Activated T-cell treated with anti-CD3 and anti-CD28 coated beads, Interleukin-2, amount 50 U/mL, for 24 hours (primary cell): ENCODE results near the gene FBXO30.

ENCODE experiments used
- DNase-seq: peaks from one replicate; pipeline ENCODE4 v3.0.0-alpha.2; 2020
- H3K27ac Mint-ChIP-seq: 2 replicates; pipeline ENCODE4 v1.8.0; 2020; ENCODE audit warnings: mild to moderate bottlenecking, mixed read lengths
- H3K27me3 Mint-ChIP-seq: 2 replicates; pipeline ENCODE4 v1.8.0; 2020; ENCODE audit warnings: mixed read lengths
- H3K36me3 Mint-ChIP-seq: 2 replicates; pipeline ENCODE4 v1.8.0; 2020; ENCODE audit warnings: low read depth, mixed read lengths
- H3K4me1 Mint-ChIP-seq: 2 replicates; pipeline ENCODE4 v1.8.0; 2020; ENCODE audit warnings: low read depth, mixed read lengths
- H3K4me3 Mint-ChIP-seq: 2 replicates; pipeline ENCODE4 v1.8.0; 2020; ENCODE audit warnings: mild to moderate bottlenecking, moderate library complexity, mixed read lengths
- H3K9me3 Mint-ChIP-seq: 2 replicates; pipeline ENCODE4 v1.8.0; 2020; ENCODE audit warnings: mixed read lengths

FBXO30 gene

DNA sequence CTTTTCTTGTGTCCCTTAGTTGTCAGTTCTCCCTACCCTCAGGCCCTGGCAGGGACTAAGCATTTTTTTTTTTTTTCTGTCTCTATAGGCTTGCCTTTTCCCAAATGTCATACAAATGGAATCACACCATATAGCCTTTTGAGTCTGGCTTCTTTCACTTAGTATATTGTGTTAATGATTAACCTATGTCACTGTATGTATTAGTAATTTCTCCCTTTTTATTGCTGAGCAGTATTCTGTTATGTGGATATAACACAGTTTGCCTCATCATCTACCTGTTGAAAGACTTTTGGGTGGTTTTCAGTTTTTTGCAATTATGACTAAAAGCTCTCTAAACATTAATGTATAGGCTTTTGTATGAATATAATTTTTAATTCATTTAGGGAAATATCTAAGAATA is 16.0 kb upstream of the FBXO30 start:
- Mint-ChIP-seq H3K27me3 (no peaks in the 10 kb centered on the region), H3K4me1 (peaks cover 3% of the 10 kb centered on the region), H3K36me3 (peaks cover 2% of the 10 kb centered on the region), H3K4me3 (no peak overlapping the region), H3K27ac (no peak overlapping the region), H3K9me3 (no peaks in the 10 kb centered on the region)
- no peak for DNase-seq

- Mint-ChIP-seq H3K36me3 (peaks cover 2% of the 10 kb centered on the region), H3K9me3 (no peaks in the 10 kb centered on the region), H3K27me3 (no peaks in the 10 kb centered on the region), H3K4me1 (peaks cover 3% of the 10 kb centered on the region), H3K27ac (no peak overlapping the region), H3K4me3 (no peak overlapping the region)
- no peak for DNase-seq
Observed at GRCh38 chr6:145829950-145830349, 15.4 kb upstream of the FBXO30 start.

- DNase-seq, result no peak
- Mint-ChIP-seq H3K36me3 (peaks cover 2% of the 10 kb centered on the region), H3K9me3 (no peaks in the 10 kb centered on the region), H3K27ac (no peak overlapping the region), H3K4me3 (no peak overlapping the region), H3K27me3 (no peaks in the 10 kb centered on the region), H3K4me1 (peaks cover 3% of the 10 kb centered on the region)
Observed at GRCh38 chr6:145829102-145829501, 14.5 kb upstream of the FBXO30 start.

GRCh38 chr6:145824344-145824743 is 9.7 kb upstream of the FBXO30 start:
- H3K36me3 Mint-ChIP-seq, result no peaks in the 10 kb centered on the region
- H3K4me1 Mint-ChIP-seq, result peaks cover 43% of the 10 kb centered on the region
- H3K9me3 Mint-ChIP-seq, result no peaks in the 10 kb centered on the region
- no peaks in the 10 kb centered on the region for H3K27me3 Mint-ChIP-seq
- DNase-seq, result no peak
- no peak overlapping the region for H3K27ac Mint-ChIP-seq
- no peak overlapping the region for H3K4me3 Mint-ChIP-seq

DNA sequence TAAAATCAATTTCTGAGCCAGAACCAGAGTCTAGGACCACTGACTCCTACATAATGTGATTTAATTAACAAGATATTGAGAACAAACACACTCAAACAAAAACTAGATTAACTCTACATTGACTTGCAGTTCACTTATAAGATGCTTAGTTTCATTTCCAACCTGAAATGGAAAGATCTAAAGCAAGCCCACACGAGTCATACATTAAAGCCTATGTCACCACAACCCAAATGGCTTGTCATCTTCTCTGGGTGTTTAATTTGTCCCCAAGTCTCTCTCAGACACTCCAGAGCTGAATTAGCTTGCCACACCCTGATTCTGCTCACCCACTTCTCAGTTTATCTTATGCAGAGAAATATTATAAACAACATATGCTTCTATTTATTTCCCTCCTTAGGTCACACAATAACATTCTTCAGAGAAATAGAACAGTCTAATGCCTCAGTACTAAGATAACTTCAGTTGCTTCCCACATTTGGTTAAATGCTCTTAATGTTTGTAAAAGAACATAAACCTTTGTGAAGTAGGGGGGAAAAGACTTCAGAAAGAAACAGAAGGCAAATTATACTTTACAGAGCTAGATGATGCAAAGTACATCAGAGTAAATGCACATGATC is 8.8 kb upstream of the FBXO30 start:
- Mint-ChIP-seq H3K27ac (peak overlapping the region; percentile 62), H3K4me1 (peaks cover 48% of the 10 kb centered on the region), H3K36me3 (no peaks in the 10 kb centered on the region), H3K9me3 (no peaks in the 10 kb centered on the region), H3K27me3 (no peaks in the 10 kb centered on the region), H3K4me3 (no peak overlapping the region)
- no peak for DNase-seq

DNA sequence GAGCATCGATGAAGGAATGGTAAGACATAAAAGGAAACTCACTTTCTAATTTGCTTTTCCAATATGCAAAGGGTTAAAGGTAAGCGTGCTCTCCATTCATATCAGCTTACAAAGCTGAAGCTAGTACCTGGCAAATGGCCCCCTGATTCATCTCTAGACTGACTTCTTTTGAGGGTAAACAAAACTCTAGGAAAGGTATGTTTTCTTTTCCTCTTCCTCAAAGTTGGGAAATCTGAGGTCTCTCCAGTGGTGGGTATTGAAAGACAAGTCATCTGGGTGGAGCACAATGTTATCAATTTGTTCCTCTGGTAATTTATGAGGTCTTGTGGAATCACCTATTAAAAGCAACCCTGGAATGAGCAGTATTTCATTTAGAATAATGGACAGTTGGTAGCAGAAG is 7.9 kb upstream of the FBXO30 start:
- Mint-ChIP-seq H3K4me3 (no peak overlapping the region), H3K9me3 (no peaks in the 10 kb centered on the region), H3K4me1 (peaks cover 52% of the 10 kb centered on the region), H3K27me3 (no peaks in the 10 kb centered on the region), H3K36me3 (no peaks in the 10 kb centered on the region), H3K27ac (peak overlapping the region; percentile 62)
- DNase-seq, result no peak

DNA sequence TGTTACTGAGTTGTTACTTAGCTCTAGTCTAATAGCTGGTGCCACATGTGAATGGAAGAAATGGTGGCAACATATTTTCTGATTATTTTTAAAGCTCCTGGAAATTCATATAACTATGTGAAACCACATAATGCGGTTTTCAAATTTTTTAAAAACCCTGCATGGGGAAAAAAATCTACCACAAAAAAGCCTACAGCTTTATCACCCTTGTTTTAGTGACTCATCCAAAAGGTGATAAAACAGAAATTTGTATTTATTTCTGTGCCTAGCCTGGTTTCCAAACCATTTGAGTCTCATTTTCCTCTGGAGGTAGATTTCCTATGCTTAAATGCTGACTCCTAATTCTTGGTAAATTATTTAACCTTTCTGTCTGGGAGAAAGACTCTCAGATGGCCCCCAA is 5.4 kb upstream of the FBXO30 start:
- peaks cover 65% of the 10 kb centered on the region for H3K4me1 Mint-ChIP-seq
- H3K27me3 Mint-ChIP-seq, result no peaks in the 10 kb centered on the region
- peak overlapping the region; percentile 1 for H3K4me3 Mint-ChIP-seq
- no peak for DNase-seq
- peak overlapping the region; percentile 76 for H3K27ac Mint-ChIP-seq
- H3K9me3 Mint-ChIP-seq, result no peaks in the 10 kb centered on the region
- peaks cover 1% of the 10 kb centered on the region for H3K36me3 Mint-ChIP-seq

DNA sequence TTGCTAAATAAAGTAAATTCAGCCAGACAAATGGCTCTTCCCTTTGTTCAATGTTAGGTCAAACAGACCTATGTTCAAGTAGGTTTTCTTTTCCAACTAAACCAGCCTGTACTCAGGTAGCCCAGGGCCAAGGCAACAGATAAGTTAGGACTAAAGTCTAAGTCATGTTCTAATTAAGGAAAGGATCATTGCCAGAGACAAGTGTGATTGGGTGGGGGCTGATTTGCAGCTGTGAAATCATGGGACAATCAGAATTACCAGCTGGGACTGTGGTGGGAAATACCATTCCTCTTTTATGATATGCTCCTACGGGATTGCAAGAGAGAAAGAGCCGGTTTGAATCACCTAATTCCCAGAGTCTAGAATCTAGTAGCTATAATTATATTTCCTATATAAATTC is 4.2 kb upstream of the FBXO30 start:
- Mint-ChIP-seq H3K27ac (no peak overlapping the region), H3K4me3 (no peak overlapping the region), H3K9me3 (no peaks in the 10 kb centered on the region), H3K36me3 (peaks cover 6% of the 10 kb centered on the region), H3K4me1 (peaks cover 67% of the 10 kb centered on the region), H3K27me3 (no peaks in the 10 kb centered on the region)
- DNase-seq, result no peak

DNA sequence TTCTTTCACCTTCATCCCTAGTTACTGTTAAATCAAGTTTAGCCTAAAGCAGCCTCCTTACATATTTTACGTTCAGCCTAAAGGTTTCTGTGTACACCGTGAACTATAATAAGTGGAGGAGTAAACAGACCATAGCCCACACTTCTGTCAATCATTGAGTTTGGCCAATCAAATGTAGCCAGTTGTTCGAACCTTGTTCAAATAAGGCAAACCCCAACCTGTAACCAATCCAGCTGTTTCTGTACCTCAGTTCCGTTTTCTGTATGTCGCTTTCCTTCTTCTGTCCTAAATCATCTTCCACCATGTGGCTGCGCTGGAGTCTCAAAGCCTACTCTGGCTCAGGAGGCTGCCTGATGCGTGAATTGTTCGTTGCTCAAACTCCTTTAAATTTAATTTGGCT is 1.8 kb upstream of the FBXO30 start:
- Mint-ChIP-seq H3K36me3 (peaks cover 10% of the 10 kb centered on the region), H3K27me3 (no peaks in the 10 kb centered on the region), H3K4me1 (peaks cover 62% of the 10 kb centered on the region), H3K9me3 (no peaks in the 10 kb centered on the region), H3K27ac (peak overlapping the region; percentile 52), H3K4me3 (peak overlapping the region; percentile 47)
- DNase-seq, result no peak

DNA sequence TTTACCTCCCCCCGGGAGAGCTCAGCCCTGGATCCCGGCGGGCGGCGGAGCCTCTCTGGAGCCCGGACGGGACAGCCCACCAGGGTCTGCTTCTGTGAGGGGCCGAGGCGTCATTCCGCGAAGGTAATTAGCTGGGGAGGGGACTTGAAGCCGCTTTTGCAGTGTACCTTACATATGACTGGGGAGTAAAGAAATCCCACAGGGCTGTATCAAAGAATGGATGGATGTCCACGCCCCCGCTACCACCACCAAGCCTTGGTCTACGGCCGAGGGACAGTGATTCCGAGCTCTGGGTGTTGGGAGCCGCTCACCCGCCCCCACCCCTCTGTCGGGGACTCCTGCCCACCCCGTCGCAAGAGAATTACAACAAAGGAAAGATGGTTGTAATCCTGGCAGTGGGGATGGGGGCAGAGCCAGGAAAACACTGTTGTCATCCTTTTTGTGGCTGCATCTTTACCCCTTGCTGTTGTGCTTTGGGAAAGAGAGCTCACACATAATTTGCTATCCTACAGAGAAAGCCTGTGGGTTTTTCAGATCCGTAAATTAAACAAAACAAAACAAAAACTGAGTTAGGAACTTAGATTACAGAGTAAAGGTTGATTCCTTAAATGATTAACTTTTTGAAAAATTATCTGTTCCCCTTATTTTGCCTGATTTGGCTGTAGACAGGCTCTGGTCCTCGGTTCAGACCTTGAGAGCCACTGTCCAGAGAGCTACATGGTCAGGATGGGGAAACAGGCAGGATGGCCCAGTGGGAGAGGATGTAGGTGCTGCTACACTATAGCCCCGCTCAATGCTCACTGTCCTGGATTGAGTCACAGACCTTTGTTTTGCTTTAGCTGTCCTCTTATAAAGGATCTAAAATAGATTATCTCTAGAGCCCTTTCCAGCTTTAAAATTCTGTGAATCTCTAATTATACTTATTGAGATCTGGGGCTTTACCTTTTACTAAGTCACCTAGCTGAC is 997 bp upstream of the FBXO30 start:
- no peak for DNase-seq
- H3K4me3 Mint-ChIP-seq, result peak overlapping the region; percentile 91
- H3K36me3 Mint-ChIP-seq, result peaks cover 10% of the 10 kb centered on the region
- no peaks in the 10 kb centered on the region for H3K27me3 Mint-ChIP-seq
- H3K27ac Mint-ChIP-seq, result peak overlapping the region; percentile 95
- peaks cover 63% of the 10 kb centered on the region for H3K4me1 Mint-ChIP-seq
- H3K9me3 Mint-ChIP-seq, result no peaks in the 10 kb centered on the region

- no peaks in the 10 kb centered on the region for H3K27me3 Mint-ChIP-seq
- H3K4me1 Mint-ChIP-seq, result peaks cover 63% of the 10 kb centered on the region
- DNase-seq, result no peak
- H3K36me3 Mint-ChIP-seq, result peaks cover 10% of the 10 kb centered on the region
- H3K27ac Mint-ChIP-seq, result peak overlapping the region; percentile 87
- peak overlapping the region; percentile 82 for H3K4me3 Mint-ChIP-seq
- H3K9me3 Mint-ChIP-seq, result no peaks in the 10 kb centered on the region
Observed at GRCh38 chr6:145814035-145814500, 527 bp downstream of the FBXO30 start.

- Mint-ChIP-seq H3K4me1 (peaks cover 59% of the 10 kb centered on the region), H3K36me3 (peaks cover 10% of the 10 kb centered on the region), H3K27ac (peak overlapping the region; percentile 87), H3K4me3 (peak overlapping the region; percentile 82), H3K9me3 (no peaks in the 10 kb centered on the region), H3K27me3 (no peaks in the 10 kb centered on the region)
- no peak for DNase-seq
Observed at GRCh38 chr6:145813285-145814034, 1.1 kb downstream of the FBXO30 start.

DNA sequence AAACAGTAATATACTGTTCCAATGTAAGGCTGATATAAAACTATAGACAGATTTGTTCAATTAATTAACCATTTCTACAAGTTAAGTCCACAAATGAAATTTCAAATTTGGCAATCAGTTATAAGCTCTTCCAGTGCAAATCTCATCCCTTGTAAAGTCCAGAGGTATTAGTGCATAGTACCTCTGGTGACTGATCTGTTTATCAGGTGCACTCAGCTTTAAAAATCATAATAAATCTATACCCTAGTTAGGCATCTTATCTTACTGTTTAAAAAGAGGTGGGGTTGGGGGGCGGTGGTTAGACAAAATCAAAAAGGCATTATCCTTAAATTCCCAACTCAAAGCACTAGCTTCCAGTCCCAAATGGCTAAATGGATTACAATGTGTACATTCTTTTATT is 2.9 kb downstream of the FBXO30 start:
- Mint-ChIP-seq H3K36me3 (peaks cover 18% of the 10 kb centered on the region), H3K27me3 (no peaks in the 10 kb centered on the region), H3K4me3 (no peak overlapping the region), H3K9me3 (no peaks in the 10 kb centered on the region), H3K4me1 (peaks cover 57% of the 10 kb centered on the region), H3K27ac (no peak overlapping the region)
- no peak for DNase-seq

DNA sequence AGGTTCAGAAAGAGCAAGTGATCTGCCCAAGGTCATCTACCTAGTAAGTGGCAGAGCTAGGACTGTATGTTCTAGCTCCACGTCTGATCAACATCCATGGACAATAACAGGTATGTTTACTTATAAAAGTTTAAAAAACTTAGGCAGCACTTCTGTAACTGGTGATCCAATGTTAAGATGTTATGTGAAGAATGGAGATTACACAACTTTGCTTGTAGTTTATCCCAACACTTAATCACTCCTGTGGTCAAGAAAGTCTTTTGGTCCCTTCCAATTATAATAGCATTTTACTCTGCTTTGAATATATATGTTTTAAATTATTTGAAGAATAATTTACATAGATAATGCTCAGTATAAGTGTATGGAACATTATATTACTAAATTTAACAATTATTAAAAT is 4.8 kb downstream of the FBXO30 start:
- Mint-ChIP-seq H3K27ac (no peak overlapping the region), H3K27me3 (no peaks in the 10 kb centered on the region)

More for the DNA sequence above, 4.8 kb downstream of the FBXO30 start:
- Mint-ChIP-seq H3K36me3 (peaks cover 30% of the 10 kb centered on the region), H3K9me3 (no peaks in the 10 kb centered on the region), H3K4me1 (peaks cover 43% of the 10 kb centered on the region), H3K4me3 (no peak overlapping the region)
- no peak for DNase-seq
